Coronary artery (tissue), 2 donors: Measurements from ENCODE around the gene NMT1.

Source experiments
- DNase-seq: peaks from one replicate; pipeline ENCODE4 v3.0.0-alpha.2; 2017; ENCODE audit warnings: low spot score
- H3K27ac ChIP-seq, 2 donors: fragments of 200-600 bp; sonication (generic); one replicate each; pipeline ENCODE4 v1.5.1; 2016 to 2019
- H3K4me3 ChIP-seq: fragments of 200-600 bp; sonication (generic); 2 replicates; pipeline ENCODE4 v1.5.1; 2016; ENCODE audit warnings: mild to moderate bottlenecking, moderate library complexity
- CTCF ChIP-seq: fragments of 200-600 bp; sonication (generic); IDR thresholded peaks from one replicate; pipeline ENCODE4 v1.5.1; 2019; ENCODE audit warnings: antibody characterized with exemption

Gene NMT1

DNA sequence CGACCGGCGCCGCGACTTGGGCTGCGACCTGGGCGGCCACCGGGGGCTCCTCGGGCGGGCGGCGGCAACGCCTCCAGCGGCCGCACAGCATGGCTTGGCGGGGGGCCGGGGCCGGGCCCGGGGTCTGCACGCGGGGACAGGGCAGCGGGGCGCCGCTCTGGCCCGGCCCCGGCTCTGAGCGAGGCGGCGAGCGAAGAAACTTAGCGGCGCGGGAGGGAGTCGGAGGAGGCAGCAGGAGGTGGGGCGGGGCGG, 71.1 kb downstream of the NMT1 start, which contains the start of gene PLCD3:
PLCD3 (minus strand) TSS at position 196 of the 252 bp plus-strand sequence; CDS start at position 91, 105 bp downstream.
- no peak for DNase-seq
- H3K4me3 ChIP-seq: peak within 1 kb of the TSS; percentile 97
- no peak for TF ChIP-seq CTCF
- H3K27ac ChIP-seq: peak within 1 kb of the TSS; percentile 94 to 100

GRCh38 chr17:45132572-45133463, 71.7 kb downstream of the NMT1 start:
- Histone ChIP-seq H3K27ac (peak overlapping the region; percentile 94 to 100), H3K4me3 (peak overlapping the region; percentile 97)
- peak; percentile 89 for DNase-seq
- peak; percentile 90 for TF ChIP-seq CTCF

GRCh38 chr17:45135192-45135977, 74.3 kb downstream of the NMT1 start, which contains the start of gene ACBD4:
Gene ACBD4 (plus strand): TSS chr17:45135687. CDS start chr17:45136145, 458 bp downstream.
- H3K4me3 ChIP-seq: peak within 1 kb of the TSS; percentile 76
- peak; percentile 97 for DNase-seq
- H3K27ac ChIP-seq: peak within 1 kb of the TSS; percentile 89 to 94
- peak; percentile 100 for TF ChIP-seq CTCF

DNA sequence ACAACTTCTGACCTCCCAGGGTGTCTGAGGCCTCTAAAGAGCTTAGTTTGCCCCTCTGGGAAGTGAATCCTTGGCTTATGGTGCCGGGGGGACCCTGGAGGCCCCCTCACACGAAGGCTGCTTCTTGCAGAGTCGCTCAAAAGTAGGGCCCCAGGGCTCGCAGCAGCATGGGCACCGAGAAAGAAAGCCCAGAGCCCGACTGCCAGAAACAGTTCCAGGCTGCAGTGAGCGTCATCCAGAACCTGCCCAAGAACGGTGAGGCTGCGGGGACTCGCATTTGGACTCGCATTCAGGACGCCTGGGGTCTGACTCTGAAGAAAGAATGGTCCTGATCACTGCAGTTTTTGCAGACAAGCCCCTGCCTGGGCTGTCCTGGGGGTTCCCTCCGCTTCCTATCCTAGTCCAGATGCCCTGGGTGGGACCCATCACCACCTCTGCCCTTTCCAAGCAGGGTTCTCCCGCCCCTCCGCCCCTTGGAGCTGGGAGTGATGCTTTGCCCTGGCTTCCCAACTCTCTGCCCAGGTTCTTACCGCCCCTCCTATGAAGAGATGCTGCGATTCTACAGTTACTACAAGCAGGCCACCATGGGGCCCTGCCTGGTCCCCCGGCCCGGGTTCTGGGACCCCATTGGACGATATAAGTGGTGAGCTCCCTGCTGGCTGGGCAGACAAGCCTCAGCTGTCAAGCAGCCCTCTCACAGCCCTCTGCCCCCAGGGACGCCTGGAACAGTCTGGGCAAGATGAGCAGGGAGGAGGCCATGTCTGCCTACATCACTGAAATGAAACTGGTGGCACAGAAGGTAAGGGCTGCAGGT, 75.1 kb downstream of the NMT1 start:
- no peak for DNase-seq
- TF ChIP-seq CTCF: no peak
- Histone ChIP-seq H3K4me3 (peak overlapping the region; percentile 76), H3K27ac (peak overlapping the region; percentile 89 to 94)

DNA sequence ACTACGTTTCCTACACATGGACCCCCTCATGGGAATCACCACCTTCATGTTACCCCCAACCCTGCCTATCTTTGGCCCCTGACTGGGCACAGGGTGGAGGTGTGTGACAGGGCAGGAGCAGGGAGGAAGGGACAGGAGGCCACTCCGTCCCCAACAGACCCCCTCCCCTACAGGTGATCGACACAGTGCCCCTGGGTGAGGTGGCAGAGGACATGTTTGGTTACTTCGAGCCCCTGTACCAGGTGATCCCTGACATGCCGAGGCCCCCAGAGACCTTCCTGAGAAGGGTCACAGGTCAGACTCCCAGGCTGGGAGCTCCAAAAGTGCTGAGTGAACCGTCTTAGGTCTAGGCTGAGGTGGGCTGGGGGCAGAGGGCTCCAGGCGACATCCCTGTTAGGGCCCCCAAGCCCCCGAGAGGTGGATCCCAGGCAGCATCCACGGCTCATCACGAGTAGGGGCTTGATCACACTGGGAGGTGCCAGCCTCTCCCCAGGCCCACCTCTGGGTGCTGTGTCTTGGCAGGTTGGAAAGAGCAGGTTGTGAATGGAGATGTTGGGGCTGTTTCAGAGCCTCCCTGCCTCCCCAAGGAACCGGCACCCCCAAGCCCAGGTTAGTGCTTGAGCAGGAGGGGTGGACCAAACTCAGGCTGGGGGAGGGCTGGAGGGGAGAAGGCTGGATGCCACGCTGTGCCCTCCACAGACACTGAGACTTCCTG, 75.9 kb downstream of the NMT1 start:
- no peak for TF ChIP-seq CTCF
- H3K27ac ChIP-seq: no peak overlapping the region
- H3K4me3 ChIP-seq: peak overlapping the region; percentile 76
- DNase-seq: no peak

DNA sequence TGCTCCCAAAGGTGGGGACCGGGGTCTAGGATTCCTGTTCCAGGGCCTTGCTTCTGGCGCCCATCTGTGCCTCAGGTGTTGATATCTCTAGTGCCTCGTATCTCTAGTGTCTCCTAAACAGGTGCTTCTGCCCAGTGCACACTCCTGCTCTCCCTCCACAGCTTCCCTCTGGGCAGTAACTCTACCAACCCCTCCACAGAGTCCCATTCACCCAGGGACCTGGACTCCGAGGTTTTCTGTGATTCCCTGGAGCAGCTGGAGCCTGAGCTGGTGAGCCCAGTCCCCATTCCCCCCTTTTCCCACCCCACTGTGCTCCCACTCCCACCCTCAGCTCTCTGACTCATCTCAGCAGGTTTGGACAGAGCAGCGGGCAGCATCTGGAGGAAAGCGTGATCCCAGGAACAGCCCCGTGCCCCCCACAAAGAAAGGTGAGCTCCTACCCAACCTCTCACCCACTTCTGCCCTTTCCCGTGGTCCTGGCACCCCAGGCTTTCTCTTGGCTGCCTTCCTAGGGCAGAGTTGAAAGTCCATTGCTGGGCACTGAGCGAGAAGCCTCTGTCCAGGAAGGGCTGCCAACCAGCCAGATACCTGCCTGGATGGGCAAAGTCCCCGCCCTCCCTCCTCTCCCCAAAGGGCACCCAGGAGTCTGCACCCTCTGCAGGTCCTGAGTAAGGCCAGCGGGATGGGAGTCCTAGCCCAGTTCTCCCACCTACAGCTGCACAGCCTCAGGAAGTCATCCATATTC, 76.6 kb downstream of the NMT1 start:
- no peak overlapping the region for H3K27ac ChIP-seq
- no peak for TF ChIP-seq CTCF
- no peak for DNase-seq
- no peak overlapping the region for H3K4me3 ChIP-seq
